NB4 (cell line): ENCODE results near the gene ALG8.

ENCODE experiments used
- MYC ChIP-seq: IDR thresholded peaks from 2 replicates; pipeline ENCODE4 v1.6.1; 2011; ENCODE audit warnings: low read depth, low read length
- POLR2A ChIP-seq: IDR thresholded peaks from 2 replicates; pipeline ENCODE4 v1.6.1; 2011; ENCODE audit warnings: mild to moderate bottlenecking; ENCODE audit not compliant: insufficient read length; ENCODE audit errors: extremely low read depth
- TF ChIP-seq, protein P1 (sequence below): IDR thresholded peaks from one replicate; pipeline ENCODE4 v1.5.1; 2012; ENCODE audit warnings: low read depth, low read length
- TF ChIP-seq, protein P2 (sequence below): IDR thresholded peaks from 2 replicates; pipeline ENCODE4 v1.6.1; 2011; ENCODE audit warnings: low read depth, low read length

DNA sequence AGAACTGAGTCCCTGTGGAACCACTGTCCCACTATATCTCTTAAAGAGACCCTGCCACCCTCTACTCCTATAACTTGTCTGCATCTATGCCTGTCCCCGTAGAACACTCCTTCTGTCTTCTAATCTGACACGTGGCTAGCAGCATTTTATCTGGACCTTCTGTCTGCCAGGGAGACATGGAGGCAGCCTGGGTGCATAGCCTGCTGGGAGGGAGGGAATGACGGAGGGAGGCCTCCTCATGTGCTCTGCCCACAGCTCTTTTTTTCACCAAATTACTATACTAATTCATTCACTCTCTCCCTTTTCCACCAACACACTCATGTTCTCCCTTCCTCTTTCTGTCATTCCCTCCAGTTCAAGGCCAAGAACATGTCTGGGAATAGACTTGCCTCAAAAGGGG, 83.3 kb downstream of the ALG8 start:
- TF ChIP-seq, protein P1, sequence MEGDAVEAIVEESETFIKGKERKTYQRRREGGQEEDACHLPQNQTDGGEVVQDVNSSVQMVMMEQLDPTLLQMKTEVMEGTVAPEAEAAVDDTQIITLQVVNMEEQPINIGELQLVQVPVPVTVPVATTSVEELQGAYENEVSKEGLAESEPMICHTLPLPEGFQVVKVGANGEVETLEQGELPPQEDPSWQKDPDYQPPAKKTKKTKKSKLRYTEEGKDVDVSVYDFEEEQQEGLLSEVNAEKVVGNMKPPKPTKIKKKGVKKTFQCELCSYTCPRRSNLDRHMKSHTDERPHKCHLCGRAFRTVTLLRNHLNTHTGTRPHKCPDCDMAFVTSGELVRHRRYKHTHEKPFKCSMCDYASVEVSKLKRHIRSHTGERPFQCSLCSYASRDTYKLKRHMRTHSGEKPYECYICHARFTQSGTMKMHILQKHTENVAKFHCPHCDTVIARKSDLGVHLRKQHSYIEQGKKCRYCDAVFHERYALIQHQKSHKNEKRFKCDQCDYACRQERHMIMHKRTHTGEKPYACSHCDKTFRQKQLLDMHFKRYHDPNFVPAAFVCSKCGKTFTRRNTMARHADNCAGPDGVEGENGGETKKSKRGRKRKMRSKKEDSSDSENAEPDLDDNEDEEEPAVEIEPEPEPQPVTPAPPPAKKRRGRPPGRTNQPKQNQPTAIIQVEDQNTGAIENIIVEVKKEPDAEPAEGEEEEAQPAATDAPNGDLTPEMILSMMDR = no peak
- no peak for TF ChIP-seq POLR2A
- TF ChIP-seq MYC = no peak
- TF ChIP-seq, protein P2, sequence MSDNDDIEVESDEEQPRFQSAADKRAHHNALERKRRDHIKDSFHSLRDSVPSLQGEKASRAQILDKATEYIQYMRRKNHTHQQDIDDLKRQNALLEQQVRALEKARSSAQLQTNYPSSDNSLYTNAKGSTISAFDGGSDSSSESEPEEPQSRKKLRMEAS = no peak
